Endodermal cell (in vitro differentiated cells): Measurements from ENCODE around the gene ADGRF5. TPM values are rescaled to one million over a fixed set of nuclear protein-coding genes. Genes with fewer than 3 reads are reported as not detected.
A peak's percentile ranks its signal among the peaks of the same experiment; 100 is the strongest.

ENCODE experiments used
- DNase-seq: peaks from one replicate; pipeline ENCODE4 v3.0.0-alpha.2; 2017
- H3K27ac ChIP-seq: 2 replicates; pipeline ENCODE4 v1.5.1; 2013; ENCODE audit warnings: mild to moderate bottlenecking, low read depth, low read length, moderate library complexity
- H3K27me3 ChIP-seq: 2 replicates; pipeline ENCODE4 v1.6.1; 2013; ENCODE audit warnings: mild to moderate bottlenecking, low read length, moderate library complexity; ENCODE audit not compliant: insufficient read depth, control insufficient read depth, poor library complexity, severe bottlenecking
- H3K36me3 ChIP-seq: 2 replicates; pipeline ENCODE4 v1.7.0; 2013; ENCODE audit warnings: mild to moderate bottlenecking, low read length, moderate library complexity; ENCODE audit not compliant: control insufficient read depth, insufficient read depth
- H3K4me1 ChIP-seq: one replicate; pipeline ENCODE4 v1.7.0; 2013; ENCODE audit warnings: low read length; ENCODE audit not compliant: control insufficient read depth, insufficient read depth
- H3K4me3 ChIP-seq: 2 replicates; pipeline ENCODE4 v1.5.1; 2013; ENCODE audit warnings: mild to moderate bottlenecking, low read length, moderate library complexity
- H3K9ac ChIP-seq: 2 replicates; pipeline ENCODE4 v1.6.1; 2013; ENCODE audit warnings: mild to moderate bottlenecking, low read length, moderate library complexity; ENCODE audit not compliant: poor library complexity, severe bottlenecking; ENCODE audit errors: extremely low read depth
- H3K9me3 ChIP-seq: 2 replicates; pipeline ENCODE4 v1.6.1; 2013; ENCODE audit warnings: mild to moderate bottlenecking, low read length, moderate library complexity; ENCODE audit not compliant: control insufficient read depth
- H3K27ac Mint-ChIP-seq: 2 replicates; pipeline ENCODE4 v1.8.0; 2020; ENCODE audit warnings: mixed read lengths
- H3K27me3 Mint-ChIP-seq: 2 replicates; pipeline ENCODE4 v1.8.0; 2021; ENCODE audit warnings: mild to moderate bottlenecking, mixed read lengths; ENCODE audit not compliant: insufficient read depth
- H3K36me3 Mint-ChIP-seq: 2 replicates; pipeline ENCODE4 v1.8.0; 2020; ENCODE audit warnings: low read depth, mixed read lengths
- H3K4me1 Mint-ChIP-seq: 2 replicates; pipeline ENCODE4 v1.8.0; 2020; ENCODE audit warnings: mixed read lengths
- H3K4me3 Mint-ChIP-seq: 2 replicates; pipeline ENCODE4 v1.8.0; 2020; ENCODE audit warnings: mild to moderate bottlenecking, moderate library complexity, mixed read lengths
- H3K9me3 Mint-ChIP-seq: 2 replicates; pipeline ENCODE4 v1.8.0; 2020; ENCODE audit warnings: mild to moderate bottlenecking, mixed read lengths
- CTCF ChIP-seq: fragments of 200-600 bp; sonication (generic); conservative IDR thresholded peaks from 2 replicates; pipeline ENCODE4 v1.5.0; 2021; ENCODE audit warnings: antibody characterized with exemption, mild to moderate bottlenecking
- WGBS, 2 experiments: methylation state at CpG; one replicate each; pipeline versions ENCODE4 v1.1.5 to v1.1.7; 2013; ENCODE audit warnings: missing lambda C conversion rate in 2 of 2, mixed read lengths in 1 of 2; ENCODE audit not compliant: insufficient coverage in 1 of 2, insufficient read length in 1 of 2; 5-methylcytosine and 5-hydroxymethylcytosine counted together
- total RNA-seq, 2 donors: library from RNA; stranded (reverse); fragmentation: NEBNext Ultra II Directional in 1 of 2; extraction: Animal tissue kit (Norgen Biotek cat#: 25700) in 1 of 2; gene quantifications; 2 replicates in 1 of 2; 3 replicates in 1 of 2; pipeline ENCODE4 v1.2.1, GENCODE V29; 2021

ADGRF5 gene
- total RNA-seq, 2 donors from 2014 or later: not detected

DNA sequence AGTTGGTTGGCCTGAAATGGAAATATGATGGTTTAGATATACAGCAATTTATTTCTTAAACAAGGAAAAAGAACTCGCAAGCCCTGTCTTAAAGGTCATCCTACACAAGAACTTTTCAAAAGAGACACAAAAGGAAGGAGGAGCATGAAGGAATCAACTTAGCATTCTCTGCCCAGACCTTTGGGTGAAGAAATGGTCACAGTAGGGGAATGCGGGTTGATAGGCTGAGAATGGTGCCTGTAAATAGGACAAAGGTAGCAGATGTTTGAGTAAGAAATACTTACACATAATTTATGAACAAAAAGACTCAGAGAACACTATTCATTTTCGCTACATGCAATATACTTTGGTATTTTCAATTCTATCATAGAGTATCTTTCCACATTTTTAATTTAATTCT, 15.0 kb downstream of the ADGRF5 start:
- Histone ChIP-seq H3K9me3 (no peaks in the 10 kb centered on the region), H3K27me3 (no peaks in the 10 kb centered on the region), H3K4me1 (peaks cover 3% of the 10 kb centered on the region), H3K36me3 (no peaks in the 10 kb centered on the region), H3K9ac (no peak overlapping the region), H3K27ac (no peak overlapping the region), H3K4me3 (no peak overlapping the region)
- Mint-ChIP-seq H3K4me1 (peaks cover 7% of the 10 kb centered on the region), H3K4me3 (no peak overlapping the region), H3K36me3 (no peaks in the 10 kb centered on the region), H3K9me3 (no peaks in the 10 kb centered on the region), H3K27me3 (no peaks in the 10 kb centered on the region), H3K27ac (no peak overlapping the region)
- WGBS, 2 experiments: 96% methylated on average over 3 of the region's 3 CpGs; no CpG with 5 or more reads in 1 of the 2 experiments
- DNase-seq: no peak
- TF ChIP-seq CTCF: no peak

GRCh38 chr6:46904117-46904516, 17.6 kb downstream of the ADGRF5 start:
- H3K9me3 Mint-ChIP-seq: no peaks in the 10 kb centered on the region
- H3K4me1 Mint-ChIP-seq: peaks cover 5% of the 10 kb centered on the region
- Histone ChIP-seq H3K4me1 (no peaks in the 10 kb centered on the region), H3K4me3 (no peak overlapping the region), H3K27me3 (no peaks in the 10 kb centered on the region), H3K9ac (no peak overlapping the region), H3K27ac (no peak overlapping the region), H3K9me3 (no peaks in the 10 kb centered on the region), H3K36me3 (no peaks in the 10 kb centered on the region)
- 93% methylated on average over 3 of the region's 3 CpGs; no CpG with 5 or more reads in 1 of the 2 experiments for WGBS, 2 experiments
- H3K4me3 Mint-ChIP-seq: no peak overlapping the region
- no peaks in the 10 kb centered on the region for H3K36me3 Mint-ChIP-seq
- no peak overlapping the region for H3K27ac Mint-ChIP-seq
- no peaks in the 10 kb centered on the region for H3K27me3 Mint-ChIP-seq
- TF ChIP-seq CTCF: no peak
- no peak for DNase-seq

- H3K27ac Mint-ChIP-seq: no peak overlapping the region
- H3K4me1 Mint-ChIP-seq: peaks cover 8% of the 10 kb centered on the region
- no peak overlapping the region for H3K27ac ChIP-seq
- no peak overlapping the region for H3K9ac ChIP-seq
- peak; percentile 45 for TF ChIP-seq CTCF
- H3K36me3 ChIP-seq: no peaks in the 10 kb centered on the region
- H3K9me3 ChIP-seq: no peaks in the 10 kb centered on the region
- H3K9me3 Mint-ChIP-seq: no peaks in the 10 kb centered on the region
- no peaks in the 10 kb centered on the region for H3K4me1 ChIP-seq
- DNase-seq: peak; percentile 61
- no peak overlapping the region for H3K4me3 Mint-ChIP-seq
- no peaks in the 10 kb centered on the region for H3K36me3 Mint-ChIP-seq
- no peaks in the 10 kb centered on the region for H3K27me3 Mint-ChIP-seq
- WGBS, 2 experiments: 92 to 100% methylated on average over 4 of the region's 4 CpGs
- no peak overlapping the region for H3K4me3 ChIP-seq
- no peaks in the 10 kb centered on the region for H3K27me3 ChIP-seq
Observed at GRCh38 chr6:46903175-46903574, 18.6 kb downstream of the ADGRF5 start.
